Glomerular endothelial cell (primary cell): ENCODE data around the gene LYST. TPM values are rescaled to one million over a fixed set of nuclear protein-coding genes. Genes with fewer than 3 reads are reported as not detected.
"Not testable (repeated sequence)": the region's sequence is repeated elsewhere in the genome, so short reads cannot be mapped to it uniquely, and the experiment has no call there.

ENCODE experiments used
- DNase-seq: peaks from one replicate; pipeline ENCODE4 v3.0.0-alpha.2; 2011; ENCODE audit warnings: low read depth, low spot score; ENCODE audit errors: extremely low read depth
- total RNA-seq: library from RNA; depleted of rRNA; stranded (reverse); fragments of >200 nt; gene quantifications from 2 replicates; pipeline ENCODE4 v1.2.3, GENCODE V29; 2015

LYST gene
- total RNA-seq, 1 donor from 2014 or later: 17.0 TPM

- no peak for DNase-seq
Measured at GRCh38 chr1:235640580-235640979, 226.1 kb downstream of the LYST start.

- no peak for DNase-seq
Measured at GRCh38 chr1:235639226-235640205, 227.2 kb downstream of the LYST start.

DNA sequence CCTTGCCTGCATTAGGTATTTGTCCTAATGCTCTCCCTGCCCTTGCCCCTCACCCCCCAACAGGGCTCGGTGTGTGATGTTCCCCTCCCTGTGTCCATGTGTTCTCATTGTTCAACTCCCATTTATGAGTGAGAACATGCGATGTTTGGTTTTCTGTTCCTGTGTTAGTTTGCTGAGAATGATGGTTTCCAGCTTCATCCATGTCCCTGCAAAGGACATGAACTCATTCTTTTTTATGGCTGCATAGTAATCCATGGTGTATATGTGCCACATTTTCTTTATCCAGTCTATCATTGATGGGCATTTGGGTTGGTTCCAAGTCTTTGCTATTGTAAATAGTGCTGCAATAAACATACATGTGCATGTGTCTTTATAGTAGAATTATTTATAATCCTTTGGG lies 228.1 kb downstream of the LYST start:
- not testable (repeated sequence) for DNase-seq

DNA sequence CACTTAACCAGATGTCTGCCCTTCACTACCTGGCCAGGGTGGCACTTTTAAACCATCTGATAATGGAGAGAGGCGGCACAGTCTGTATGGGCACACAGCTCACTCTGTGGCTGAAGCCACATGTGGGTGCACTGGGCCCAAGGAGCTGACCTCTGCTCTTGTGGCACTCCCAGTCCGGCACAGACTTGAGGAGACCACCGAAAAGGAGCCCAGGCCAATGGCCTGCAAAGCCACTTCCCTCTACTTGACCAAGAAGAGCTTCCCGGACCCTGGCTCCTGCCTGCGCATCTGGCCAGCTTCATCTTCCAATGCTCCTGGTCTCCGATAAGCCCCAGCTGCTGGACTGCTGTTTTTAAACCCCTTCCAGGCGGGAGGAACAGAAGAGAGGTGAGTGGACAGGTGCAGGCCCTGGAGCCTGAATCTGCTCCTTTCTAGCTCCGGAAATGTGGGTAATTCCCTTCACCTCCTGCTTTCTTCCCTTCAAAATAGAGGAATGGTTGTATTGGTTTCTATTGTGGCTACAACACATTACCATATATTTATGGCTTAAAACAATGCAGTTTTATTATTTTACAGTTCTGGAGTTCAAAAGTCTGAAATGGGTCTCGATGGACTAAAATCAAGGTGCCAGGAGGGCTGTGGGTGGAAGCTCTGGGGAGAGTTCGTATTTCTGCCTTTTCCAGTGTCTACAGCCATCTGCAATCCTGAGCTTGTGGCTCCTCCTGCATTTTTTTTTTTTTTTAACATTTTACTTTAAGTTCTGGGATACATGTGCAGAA lies 228.8 kb downstream of the LYST start:
- DNase-seq: no peak

DNA sequence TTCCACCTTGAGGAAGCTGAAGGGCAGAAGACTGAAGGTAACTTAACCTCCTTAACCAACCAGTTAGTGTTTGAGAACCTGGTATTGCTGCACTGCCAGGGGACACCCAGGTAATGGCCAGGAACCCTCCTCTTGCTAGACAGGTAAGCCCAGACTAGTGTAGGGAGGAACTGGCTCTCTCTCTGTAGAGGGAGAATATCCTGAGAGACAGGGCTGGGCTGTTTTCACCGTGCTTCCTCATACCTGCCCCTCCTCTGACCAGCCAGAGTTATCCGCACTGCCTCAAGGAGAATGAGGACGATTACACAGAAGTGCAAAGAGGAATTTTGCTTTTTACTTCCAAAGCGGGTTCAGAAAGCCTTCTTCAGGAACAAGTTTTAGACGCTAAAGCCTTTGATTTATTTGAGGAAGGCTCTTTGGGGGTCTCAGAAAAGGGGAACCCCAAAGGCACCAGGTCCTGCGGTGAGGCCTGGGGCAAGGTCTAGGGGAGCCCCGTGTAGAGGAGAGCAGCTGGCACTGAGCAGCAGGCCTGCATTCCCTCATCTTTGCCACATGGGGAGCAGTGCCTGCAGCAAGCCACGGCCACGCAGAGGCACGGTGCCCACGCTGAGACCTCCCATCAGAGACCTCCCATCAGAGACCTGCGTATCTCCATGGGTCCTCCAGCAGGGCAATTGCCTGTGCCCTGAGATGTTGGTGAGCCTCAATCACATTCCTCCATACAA lies 230.6 kb downstream of the LYST start:
- no peak for DNase-seq

GRCh38 chr1:235632506-235633401 lies 234.0 kb downstream of the LYST start:
- DNase-seq: no peak

DNA sequence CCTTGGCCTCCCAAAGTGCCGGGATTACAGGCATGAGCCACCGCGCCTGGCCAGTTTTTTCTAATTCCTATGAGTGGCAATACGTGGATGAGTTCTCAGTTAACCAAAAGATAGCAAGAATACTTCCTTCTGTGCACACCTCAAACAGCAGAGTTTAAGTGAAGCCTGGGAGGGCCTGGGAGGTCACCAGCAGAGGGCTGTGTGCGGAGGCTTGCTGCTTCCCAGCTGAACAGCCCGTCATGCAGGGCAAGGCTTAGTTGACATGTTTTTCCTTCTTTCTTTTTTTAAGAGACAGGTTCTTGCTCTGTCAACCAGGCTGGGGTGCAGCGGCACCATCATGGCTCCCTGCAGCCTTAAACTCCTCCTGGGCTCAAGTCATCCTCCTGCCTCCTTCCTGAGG lies 234.9 kb downstream of the LYST start:
- DNase-seq: no peak

- no peak for DNase-seq
Measured at GRCh38 chr1:235628316-235629005, 238.2 kb downstream of the LYST start.

GRCh38 chr1:235625831-235626230 lies 240.9 kb downstream of the LYST start:
- DNase-seq: no peak

DNA sequence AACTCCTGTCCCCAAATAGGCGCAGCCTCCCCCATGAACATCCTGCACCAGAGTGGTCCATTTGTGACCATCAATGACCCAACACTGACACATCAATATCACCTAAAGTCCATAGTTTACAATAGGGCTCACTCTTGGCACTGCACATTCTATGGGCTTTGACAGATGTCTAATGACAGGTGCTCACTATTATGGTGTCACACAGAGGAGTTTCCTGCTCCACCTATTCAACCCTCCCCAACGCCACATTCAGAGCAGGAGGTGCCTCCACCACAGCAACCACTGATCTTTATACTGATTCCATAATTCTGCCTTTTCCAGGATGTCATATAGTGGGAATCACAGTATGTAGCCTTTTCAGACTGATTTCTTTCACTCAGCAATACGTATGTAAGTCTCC lies 241.4 kb downstream of the LYST start:
- no peak for DNase-seq

DNA sequence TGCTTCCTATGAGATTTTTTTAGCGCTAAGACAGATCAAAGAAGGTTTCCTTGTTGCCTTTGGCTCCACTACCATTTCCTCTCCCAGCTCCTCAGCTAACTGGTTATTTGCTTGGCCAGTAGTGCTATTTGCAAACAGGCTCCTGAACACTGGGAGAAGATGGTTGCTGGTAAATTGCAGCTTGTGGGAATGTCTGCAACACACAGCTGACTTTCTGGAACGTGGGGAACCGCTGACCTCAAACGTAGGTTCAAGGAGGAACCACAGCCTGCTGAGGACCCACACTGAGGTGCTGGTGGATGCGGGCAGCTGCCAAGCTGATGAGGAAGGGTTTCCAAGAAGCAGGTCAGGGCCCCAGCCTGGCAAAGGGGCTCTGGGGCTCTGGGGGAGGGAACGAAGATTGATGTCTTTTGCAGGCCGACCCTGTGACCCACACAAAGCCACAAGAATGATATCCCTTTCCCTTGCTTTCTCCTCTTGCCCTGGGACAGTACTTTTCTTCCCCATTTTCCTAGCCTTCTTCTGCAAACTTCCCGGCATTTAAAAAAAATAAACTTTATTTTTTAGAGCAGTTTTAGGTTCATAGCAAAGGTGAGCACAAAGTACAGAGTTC lies 241.9 kb downstream of the LYST start:
- no peak for DNase-seq

DNA sequence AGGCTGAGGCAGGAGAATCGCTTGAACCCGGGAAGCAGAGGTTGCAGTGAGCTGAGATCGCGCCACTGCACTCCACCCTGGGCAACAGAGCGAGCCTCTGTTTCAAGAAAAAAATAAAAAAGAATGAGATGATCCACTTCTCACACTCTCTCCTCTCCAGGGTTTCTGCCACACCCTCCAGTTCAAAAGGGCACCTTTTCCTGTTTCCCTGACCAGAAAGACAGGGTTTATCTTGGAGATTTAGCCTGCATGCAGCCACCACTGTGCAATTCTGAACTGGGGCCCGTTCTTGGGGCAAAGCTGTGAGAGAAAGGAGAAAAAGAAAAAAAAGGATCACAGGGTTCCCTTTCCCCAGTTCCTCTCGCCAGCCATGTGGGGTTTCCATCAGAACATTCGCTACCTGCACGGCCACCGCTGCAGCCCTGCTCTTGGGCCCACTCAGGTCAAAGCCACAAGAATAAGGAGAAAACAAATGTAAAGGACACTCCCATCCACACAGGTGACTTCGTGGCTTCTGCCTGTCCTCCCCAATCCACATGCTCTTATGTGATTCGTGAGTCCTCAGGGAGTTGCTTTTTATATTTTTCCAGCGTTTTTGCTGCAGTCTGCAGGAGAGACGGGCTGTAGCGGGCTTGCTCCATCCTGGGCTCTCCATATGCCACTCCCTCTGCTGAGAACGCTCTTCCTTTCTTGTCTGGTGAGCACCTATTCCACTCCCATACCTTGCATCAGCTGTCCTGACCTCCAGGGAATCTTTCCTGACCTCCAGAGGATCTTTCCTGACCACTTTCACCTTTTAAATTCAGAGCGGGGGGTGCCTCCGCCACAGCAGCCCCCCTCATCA lies 243.5 kb downstream of the LYST start:
- DNase-seq: no peak

- DNase-seq: not testable (repeated sequence)
Measured at GRCh38 chr1:235619149-235619548, 247.6 kb downstream of the LYST start.

GRCh38 chr1:235617808-235618207 lies 248.9 kb downstream of the LYST start:
- no peak for DNase-seq

- DNase-seq: no peak
Measured at GRCh38 chr1:235617140-235617539, 249.6 kb downstream of the LYST start.

DNA sequence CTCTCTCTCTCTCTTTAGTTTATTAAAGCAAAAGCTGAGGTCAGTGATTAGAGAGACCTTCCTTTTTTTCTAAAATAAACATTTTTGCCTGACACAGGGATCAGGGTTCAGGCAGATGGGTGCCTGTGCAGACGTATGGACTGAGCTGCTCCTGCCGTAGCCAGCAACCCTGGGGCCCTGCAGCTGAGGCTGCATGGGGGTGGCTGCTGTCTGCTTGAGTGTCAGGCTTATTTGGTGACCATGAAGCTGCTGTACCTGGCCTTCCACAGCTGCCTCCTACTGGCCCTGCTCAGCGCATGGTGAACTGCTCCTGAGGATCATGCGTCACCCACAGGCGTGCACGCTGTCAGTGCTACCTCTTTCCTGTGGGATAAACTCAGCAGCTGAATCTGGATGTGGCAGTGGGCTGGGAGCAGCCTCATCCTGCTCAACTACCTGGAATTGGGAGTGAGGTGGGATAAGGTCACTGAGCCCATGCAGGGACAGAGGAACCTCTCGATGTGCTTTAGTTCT lies 252.2 kb downstream of the LYST start:
- no peak for DNase-seq

DNA sequence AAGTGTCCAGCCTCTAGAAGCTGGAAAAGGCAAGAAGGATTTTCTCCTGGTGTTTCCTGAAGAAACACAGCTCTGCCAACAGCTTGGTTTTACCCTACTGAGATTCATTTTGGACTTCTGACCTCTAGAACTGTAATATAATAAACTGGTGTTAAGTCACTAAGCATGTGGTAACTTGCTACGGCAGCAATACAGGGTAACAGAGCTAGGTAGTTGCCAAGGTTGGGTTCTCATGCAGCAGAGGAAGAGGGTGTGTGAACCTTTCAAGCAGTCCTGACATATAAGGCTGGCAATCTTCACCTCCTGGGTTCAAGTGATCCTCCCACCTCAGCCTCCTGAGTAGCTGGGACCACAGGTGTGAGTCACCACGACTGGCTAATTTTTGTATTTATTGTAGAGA lies 253.1 kb downstream of the LYST start:
- no peak for DNase-seq

GRCh38 chr1:235612761-235613160 lies 253.9 kb downstream of the LYST start:
- DNase-seq: no peak
